NCI-H187 (cell line): ENCODE results near the gene DPP9.

Source experiments
- DNase-seq, 2 experiments: peaks; one replicate each; lab custom pipeline; 2025; lab: John Stamatoyannopoulos, UW

Gene DPP9

GRCh38 chr19:4656102-4656501, 67.5 kb downstream of the DPP9 start:
- no peak for DNase-seq

GRCh38 chr19:4654437-4655361, 68.9 kb downstream of the DPP9 start:
- DNase-seq: no peak

GRCh38 chr19:4653793-4654436, 69.7 kb downstream of the DPP9 start:
- DNase-seq: no peak

DNA sequence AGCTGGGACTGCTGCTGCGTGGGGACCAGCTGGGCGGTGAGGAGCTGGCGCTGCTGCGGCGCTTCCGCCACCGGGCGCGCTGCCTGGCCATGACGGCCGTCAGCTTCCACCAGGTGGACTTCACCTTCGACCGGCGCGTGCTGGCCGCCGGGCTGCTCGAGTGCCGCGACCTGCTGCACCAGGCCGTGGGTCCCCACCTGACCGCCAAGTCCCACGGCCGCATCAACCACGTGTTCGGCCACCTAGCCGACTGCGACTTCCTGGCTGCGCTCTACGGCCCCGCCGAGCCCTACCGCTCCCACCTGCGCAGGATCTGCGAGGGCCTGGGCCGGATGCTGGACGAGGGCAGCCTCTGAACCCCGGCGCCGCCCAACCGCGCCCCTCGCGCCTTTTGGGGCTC, 71.6 kb downstream of the DPP9 start:
- no peak for DNase-seq

GRCh38 chr19:4650159-4650558, 73.5 kb downstream of the DPP9 start:
- no peak for DNase-seq

GRCh38 chr19:4649392-4650047, 74.1 kb downstream of the DPP9 start:
- DNase-seq: no peak

GRCh38 chr19:4647676-4648644, 75.7 kb downstream of the DPP9 start:
- DNase-seq: no peak

GRCh38 chr19:4645718-4646117, 77.9 kb downstream of the DPP9 start:
- no peak for DNase-seq

- DNase-seq: no peak
These were observed 81.0 kb downstream of the DPP9 start for GRCh38 chr19:4642625-4643024.

GRCh38 chr19:4641132-4641531, 82.5 kb downstream of the DPP9 start:
- DNase-seq: no peak

DNA sequence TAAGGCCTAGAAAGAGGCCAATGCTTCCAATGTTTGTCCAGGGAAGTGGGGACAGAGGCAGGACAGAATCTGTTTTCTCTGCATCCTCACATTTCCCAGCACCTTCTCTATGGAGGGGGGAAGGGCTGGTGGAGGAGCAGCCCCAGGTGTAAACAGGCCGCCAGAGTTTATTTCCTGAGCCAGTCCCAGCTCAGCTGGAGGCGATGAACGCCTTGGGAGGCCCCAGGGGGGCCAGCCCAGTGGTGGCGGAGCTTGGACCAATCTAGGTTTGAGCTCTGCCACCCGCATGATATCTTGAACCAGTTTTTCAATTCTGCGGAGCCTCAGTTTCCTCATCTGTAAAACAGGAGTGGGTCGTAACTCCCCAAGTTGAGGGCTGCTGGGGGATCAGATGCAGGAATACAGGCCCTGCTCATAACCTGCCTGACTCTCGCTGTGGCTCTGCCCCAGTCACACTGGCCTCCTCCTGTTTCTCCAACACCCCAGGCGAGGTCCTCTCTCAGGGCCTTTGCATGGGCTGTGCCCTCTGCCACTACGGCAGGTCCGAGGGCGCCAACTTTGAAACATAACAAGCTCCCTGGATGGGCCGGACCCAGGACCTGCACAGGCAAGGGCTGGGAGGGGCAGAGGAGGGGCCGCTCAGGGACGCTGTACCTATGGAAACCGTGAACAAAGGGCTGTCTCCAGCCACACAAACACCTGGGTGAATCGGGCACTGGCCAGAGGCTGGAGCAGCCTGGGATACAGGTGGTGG, 83.2 kb downstream of the DPP9 start:
- no peak for DNase-seq

- no peak for DNase-seq
These were observed 84.0 kb downstream of the DPP9 start for GRCh38 chr19:4639531-4640246.

- peak; percentile 92 to 96 for DNase-seq
These were observed 84.7 kb downstream of the DPP9 start, which contains the start of gene TNFAIP8L1 for GRCh38 chr19:4638828-4639530. TSS of gene TNFAIP8L1 (plus strand) at chr19:4639516. CDS start at chr19:4651870, 12,354 bp downstream.

DNA sequence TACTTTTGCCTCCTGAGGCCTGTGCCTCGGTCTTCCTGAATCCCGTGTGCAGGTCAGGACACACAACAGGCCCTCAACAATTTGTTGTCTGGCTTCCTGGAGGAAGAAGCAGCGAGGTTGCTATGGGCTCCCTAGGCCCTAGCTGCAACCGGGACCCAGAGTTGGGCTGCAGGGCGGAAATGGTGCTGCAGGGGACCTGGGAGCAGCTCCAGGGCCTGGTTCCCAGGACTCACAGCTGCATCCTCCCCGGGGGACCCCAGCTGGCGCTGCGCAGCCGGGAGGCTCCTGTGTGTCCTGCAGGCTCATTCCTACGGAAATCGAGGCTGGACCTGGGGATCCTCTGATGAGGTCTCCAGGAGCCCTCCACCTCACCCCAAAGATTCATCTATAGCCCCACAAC, 85.3 kb downstream of the DPP9 start:
- no peak for DNase-seq

GRCh38 chr19:4636761-4637160, 86.9 kb downstream of the DPP9 start:
- DNase-seq: no peak

- peak in 1 of 2 experiments; percentile 23 for DNase-seq
These were observed 87.4 kb downstream of the DPP9 start for GRCh38 chr19:4636151-4636717.

- DNase-seq: no peak
These were observed 87.9 kb downstream of the DPP9 start for GRCh38 chr19:4635754-4636116.

DNA sequence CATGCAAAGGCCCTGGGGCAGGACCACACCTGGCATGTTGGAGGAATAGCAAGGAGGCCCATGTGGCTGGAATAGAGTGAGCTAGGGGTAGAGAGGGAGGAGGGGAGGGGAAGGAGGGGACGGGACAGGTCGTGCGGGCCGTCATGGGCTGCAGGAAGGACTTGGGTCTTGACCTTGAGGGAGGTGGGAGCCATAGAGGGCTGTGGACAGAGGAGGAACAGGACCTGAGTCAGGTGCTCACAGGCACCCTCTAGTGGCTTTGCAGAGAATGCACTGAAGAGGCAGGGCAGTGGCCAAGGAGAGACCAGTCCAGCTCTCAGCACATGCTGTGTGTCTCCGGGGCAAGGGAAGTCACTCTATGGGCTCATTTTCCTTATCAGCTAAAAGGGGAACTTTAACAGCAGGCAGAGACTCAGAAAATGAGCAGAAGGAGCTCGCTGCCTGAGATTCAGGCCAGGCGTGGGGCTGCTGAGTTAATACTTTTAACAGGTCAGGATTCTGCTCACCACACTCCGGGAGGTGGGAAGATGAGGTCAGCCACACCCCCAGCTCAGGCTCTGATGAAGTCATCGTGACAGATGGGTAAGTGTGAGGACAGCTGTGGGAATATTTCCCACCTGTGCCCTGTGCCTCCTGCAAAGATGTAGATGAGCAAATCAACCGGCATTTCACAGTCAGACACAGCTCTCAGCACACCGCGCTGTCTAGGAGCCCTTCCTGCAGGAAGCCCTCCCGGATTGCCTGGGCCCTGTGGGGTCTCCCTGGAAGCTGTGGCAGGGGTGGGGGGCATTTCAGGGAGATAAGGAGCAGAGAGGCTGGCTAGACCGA, 90.3 kb downstream of the DPP9 start:
- DNase-seq: peak in 1 of 2 experiments; percentile 15
